Osteocyte (in vitro differentiated cells): ENCODE data around the gene MYO3B. TPM values are rescaled to one million over a fixed set of nuclear protein-coding genes. Genes with fewer than 3 reads are reported as not detected.

Experiments
- DNase-seq: peaks from one replicate; pipeline ENCODE4 v3.0.0; 2021; ENCODE audit warnings: mixed read lengths; ENCODE audit not compliant: unreplicated experiment; ENCODE audit errors: extremely low spot score
- H3K27ac Mint-ChIP-seq: one replicate; pipeline ENCODE4 v1.8.0; 2021; ENCODE audit warnings: mild to moderate bottlenecking, mixed read lengths; ENCODE audit not compliant: unreplicated experiment
- H3K27me3 Mint-ChIP-seq: one replicate; pipeline ENCODE4 v1.8.0; 2021; ENCODE audit warnings: mixed read lengths; ENCODE audit not compliant: unreplicated experiment
- H3K36me3 Mint-ChIP-seq: one replicate; pipeline ENCODE4 v1.8.0; 2021; ENCODE audit warnings: mixed read lengths; ENCODE audit not compliant: unreplicated experiment
- H3K4me1 Mint-ChIP-seq: one replicate; pipeline ENCODE4 v1.8.0; 2021; ENCODE audit warnings: mixed read lengths; ENCODE audit not compliant: unreplicated experiment
- H3K4me3 Mint-ChIP-seq: one replicate; pipeline ENCODE4 v1.8.0; 2021; ENCODE audit warnings: mild to moderate bottlenecking, moderate library complexity, mixed read lengths; ENCODE audit not compliant: unreplicated experiment
- H3K9me3 Mint-ChIP-seq: one replicate; pipeline ENCODE4 v1.8.0; 2021; ENCODE audit warnings: mixed read lengths; ENCODE audit not compliant: unreplicated experiment
- total RNA-seq: library from RNA; stranded (reverse); gene quantifications from 2 replicates; pipeline ENCODE4 v1.2.1, GENCODE V29; 2021
- TF ChIP-seq, protein P1 (sequence below): fragments of 200-600 bp; sonication (generic); IDR thresholded peaks from 2 replicates; pipeline ENCODE4 v1.5.0; 2021; ENCODE audit warnings: antibody characterized with exemption, mild to moderate bottlenecking, moderate library complexity

The MYO3B gene
- total RNA-seq, 1 donor from 2014 or later = not detected

DNA sequence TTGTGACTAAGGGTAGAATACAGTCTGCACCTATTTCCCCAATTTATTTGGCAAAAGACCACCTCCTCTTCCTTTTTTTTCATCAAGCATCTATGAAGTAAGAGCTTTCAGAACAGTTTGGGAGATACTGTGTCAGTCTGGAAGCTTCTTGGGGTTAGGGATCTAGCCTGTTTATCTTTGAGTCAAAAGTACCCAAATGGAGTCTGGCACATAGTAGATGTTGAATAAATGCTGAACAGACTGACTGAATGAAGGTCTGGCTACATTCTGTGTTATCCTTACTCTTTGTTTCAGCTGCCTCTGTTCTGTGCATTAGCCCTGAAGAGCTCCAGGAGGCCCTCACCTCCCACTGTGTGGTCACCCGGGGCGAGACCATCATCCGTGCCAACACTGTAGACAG is 223.2 kb downstream of the MYO3B start:
- H3K4me1 Mint-ChIP-seq = no peaks in the 10 kb centered on the region
- no peak overlapping the region for H3K27ac Mint-ChIP-seq
- DNase-seq = no peak
- H3K27me3 Mint-ChIP-seq = peaks cover 61% of the 10 kb centered on the region
- TF ChIP-seq, protein P1, sequence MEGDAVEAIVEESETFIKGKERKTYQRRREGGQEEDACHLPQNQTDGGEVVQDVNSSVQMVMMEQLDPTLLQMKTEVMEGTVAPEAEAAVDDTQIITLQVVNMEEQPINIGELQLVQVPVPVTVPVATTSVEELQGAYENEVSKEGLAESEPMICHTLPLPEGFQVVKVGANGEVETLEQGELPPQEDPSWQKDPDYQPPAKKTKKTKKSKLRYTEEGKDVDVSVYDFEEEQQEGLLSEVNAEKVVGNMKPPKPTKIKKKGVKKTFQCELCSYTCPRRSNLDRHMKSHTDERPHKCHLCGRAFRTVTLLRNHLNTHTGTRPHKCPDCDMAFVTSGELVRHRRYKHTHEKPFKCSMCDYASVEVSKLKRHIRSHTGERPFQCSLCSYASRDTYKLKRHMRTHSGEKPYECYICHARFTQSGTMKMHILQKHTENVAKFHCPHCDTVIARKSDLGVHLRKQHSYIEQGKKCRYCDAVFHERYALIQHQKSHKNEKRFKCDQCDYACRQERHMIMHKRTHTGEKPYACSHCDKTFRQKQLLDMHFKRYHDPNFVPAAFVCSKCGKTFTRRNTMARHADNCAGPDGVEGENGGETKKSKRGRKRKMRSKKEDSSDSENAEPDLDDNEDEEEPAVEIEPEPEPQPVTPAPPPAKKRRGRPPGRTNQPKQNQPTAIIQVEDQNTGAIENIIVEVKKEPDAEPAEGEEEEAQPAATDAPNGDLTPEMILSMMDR = no peak
- no peak overlapping the region for H3K4me3 Mint-ChIP-seq
- no peaks in the 10 kb centered on the region for H3K9me3 Mint-ChIP-seq
- H3K36me3 Mint-ChIP-seq = no peaks in the 10 kb centered on the region

DNA sequence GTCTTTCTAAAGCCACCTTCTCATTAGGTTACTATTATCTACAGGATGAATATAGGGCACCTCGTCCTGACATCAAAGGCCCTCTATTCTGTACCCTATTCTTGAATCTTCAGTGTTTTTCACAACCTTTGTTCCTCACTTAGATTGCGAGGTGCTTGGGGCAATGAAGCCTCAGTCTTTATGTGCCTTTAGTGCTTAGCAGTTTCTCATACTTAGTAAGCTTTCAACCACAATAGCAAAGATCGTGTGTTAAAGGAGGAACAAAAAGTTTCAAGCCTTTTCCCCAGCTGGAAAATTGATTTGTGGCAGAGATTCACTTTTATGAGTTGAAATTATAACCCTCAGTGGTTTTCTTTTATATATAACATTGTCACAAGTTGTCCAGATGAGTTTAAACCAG is 226.9 kb downstream of the MYO3B start:
- no peak overlapping the region for H3K27ac Mint-ChIP-seq
- peaks cover 68% of the 10 kb centered on the region for H3K27me3 Mint-ChIP-seq

DNA sequence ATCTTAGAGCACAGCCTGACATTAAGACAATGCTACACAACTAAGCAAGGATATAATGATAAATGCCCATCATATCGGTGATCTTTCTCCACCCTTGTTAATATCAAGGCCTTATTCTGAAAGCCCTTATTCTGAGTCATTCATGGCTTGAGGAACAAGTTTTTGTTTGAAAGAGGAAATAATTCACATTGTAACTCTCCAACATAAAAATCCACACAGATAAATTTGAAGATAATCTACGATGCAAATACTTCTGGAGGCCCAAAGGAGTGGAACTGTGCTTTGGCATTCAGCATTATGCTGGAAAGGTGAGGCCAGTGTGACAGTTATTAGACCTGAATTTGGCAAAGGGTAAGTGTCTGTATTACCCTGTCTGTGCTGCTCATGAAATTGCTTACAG is 227.4 kb downstream of the MYO3B start:
- Mint-ChIP-seq H3K4me1 (peaks cover 3% of the 10 kb centered on the region), H3K4me3 (no peak overlapping the region), H3K27me3 (peaks cover 67% of the 10 kb centered on the region), H3K27ac (no peak overlapping the region), H3K9me3 (no peaks in the 10 kb centered on the region), H3K36me3 (no peaks in the 10 kb centered on the region)
- TF ChIP-seq, protein P1 = no peak
- no peak for DNase-seq

More for the DNA sequence above, 226.9 kb downstream of the MYO3B start:
- no peaks in the 10 kb centered on the region for H3K9me3 Mint-ChIP-seq
- no peak for DNase-seq
- TF ChIP-seq, protein P1 = no peak
- H3K36me3 Mint-ChIP-seq = no peaks in the 10 kb centered on the region
- no peak overlapping the region for H3K4me3 Mint-ChIP-seq
- H3K4me1 Mint-ChIP-seq = peaks cover 3% of the 10 kb centered on the region

DNA sequence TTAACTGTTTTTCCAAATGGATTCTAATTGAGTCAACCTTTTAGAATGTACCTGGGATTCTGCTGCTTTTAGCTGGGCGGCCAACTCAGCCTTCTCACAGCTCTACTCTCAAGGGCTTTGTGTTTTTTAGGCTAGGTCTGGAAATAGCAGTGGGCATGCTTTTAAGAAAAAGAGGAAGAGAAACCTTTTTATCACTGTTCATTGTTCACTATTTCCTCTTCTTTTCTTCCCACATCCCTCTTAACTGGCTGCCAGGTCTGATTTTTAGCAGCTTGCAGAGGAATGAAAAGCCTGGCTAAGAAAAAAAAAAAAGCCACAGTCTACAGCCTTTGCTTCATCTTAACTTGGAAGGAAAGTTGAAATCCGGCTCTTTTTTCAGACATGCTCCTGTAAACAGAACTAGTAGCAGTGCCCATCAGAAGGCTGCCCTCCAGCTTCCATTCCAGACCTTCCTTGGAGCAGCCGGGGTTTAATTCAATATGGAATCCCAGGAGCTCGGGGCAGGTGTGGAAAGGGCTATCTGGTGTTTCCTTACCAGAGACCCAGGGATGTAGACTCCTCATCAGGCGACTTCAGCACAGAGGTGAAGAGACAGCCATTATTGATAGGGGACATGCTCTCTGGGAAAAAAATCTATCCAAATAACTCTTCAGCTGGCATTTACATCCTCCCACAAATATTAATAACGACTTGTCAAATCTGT is 230.7 kb downstream of the MYO3B start:
- no peaks in the 10 kb centered on the region for H3K9me3 Mint-ChIP-seq
- no peaks in the 10 kb centered on the region for H3K36me3 Mint-ChIP-seq
- no peak overlapping the region for H3K27ac Mint-ChIP-seq
- peaks cover 3% of the 10 kb centered on the region for H3K4me1 Mint-ChIP-seq
- no peak for DNase-seq
- TF ChIP-seq, protein P1 = no peak
- peaks cover 66% of the 10 kb centered on the region for H3K27me3 Mint-ChIP-seq
- H3K4me3 Mint-ChIP-seq = no peak overlapping the region

DNA sequence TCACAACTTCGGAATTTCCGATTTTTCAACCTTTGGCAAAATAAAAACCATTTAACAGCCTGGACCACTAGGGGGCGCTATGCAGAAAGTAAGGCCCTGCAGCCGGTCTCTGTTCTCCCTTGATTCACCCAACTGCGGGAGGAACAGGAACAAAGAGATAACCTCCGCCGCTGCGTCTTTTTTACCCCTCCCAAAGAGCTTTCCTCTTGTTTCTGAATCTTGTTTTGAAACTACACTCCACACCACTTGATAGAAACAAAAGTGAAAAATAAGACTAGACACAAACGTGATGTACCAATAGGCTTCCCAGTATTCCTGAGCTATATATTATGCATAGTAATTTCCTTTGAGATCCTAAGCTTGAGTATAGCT is 231.2 kb downstream of the MYO3B start:
- Mint-ChIP-seq H3K27ac (no peak overlapping the region), H3K36me3 (no peaks in the 10 kb centered on the region), H3K27me3 (peaks cover 64% of the 10 kb centered on the region), H3K9me3 (no peaks in the 10 kb centered on the region), H3K4me1 (peaks cover 3% of the 10 kb centered on the region), H3K4me3 (no peak overlapping the region)
- TF ChIP-seq, protein P1 = peak; percentile 87
- peak; percentile 87 for DNase-seq
